Measurements from ENCODE around the gene SLC2A1.

DNA sequence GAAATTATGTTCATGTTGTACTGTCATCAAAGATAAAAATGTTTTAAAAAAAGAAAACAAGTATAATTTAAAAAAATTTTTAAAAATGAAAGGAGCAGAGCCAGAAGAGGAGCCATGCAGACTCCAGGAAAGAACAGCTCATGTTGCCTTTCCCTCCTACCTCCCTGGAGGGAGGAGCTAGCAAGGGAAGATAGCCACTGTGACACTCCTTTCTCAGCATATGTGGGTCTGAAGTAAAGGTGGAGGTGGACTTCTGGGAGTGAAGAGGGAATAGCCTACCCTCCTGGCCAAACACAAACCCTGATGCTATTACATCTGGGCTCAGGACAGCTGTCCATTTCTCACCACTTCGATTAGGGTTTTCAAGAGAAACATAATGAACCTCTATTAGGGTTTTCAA, 54.2 kb downstream of the SLC2A1 start:
- TF ChIP-seq, protein P1, sequence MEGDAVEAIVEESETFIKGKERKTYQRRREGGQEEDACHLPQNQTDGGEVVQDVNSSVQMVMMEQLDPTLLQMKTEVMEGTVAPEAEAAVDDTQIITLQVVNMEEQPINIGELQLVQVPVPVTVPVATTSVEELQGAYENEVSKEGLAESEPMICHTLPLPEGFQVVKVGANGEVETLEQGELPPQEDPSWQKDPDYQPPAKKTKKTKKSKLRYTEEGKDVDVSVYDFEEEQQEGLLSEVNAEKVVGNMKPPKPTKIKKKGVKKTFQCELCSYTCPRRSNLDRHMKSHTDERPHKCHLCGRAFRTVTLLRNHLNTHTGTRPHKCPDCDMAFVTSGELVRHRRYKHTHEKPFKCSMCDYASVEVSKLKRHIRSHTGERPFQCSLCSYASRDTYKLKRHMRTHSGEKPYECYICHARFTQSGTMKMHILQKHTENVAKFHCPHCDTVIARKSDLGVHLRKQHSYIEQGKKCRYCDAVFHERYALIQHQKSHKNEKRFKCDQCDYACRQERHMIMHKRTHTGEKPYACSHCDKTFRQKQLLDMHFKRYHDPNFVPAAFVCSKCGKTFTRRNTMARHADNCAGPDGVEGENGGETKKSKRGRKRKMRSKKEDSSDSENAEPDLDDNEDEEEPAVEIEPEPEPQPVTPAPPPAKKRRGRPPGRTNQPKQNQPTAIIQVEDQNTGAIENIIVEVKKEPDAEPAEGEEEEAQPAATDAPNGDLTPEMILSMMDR (IDR thresholded peaks at IDR 0.05; ENCODE audit: insufficient read depth, low read depth, low read length) = no peak
- TF ChIP-seq EZH2 (IDR thresholded peaks at IDR 0.05; ENCODE audit: insufficient read depth, low read length) = no peak
